Activated CD4-positive, alpha-beta memory T cell treated with anti-CD3 and anti-CD28 coated beads, Interleukin-2, amount 10 ng/mL, durations not matched to agents 7 days and 5 days (primary cell): ENCODE measurements around the gene KLK8. TPM values are rescaled to one million over a fixed set of nuclear protein-coding genes. Genes with fewer than 3 reads are reported as not detected.

Source experiments
- CTCF ChIA-PET: fragments of 350-600 bp; sonication (Branson Sonifier 250); formaldehyde crosslinking; loops from one replicate; lab custom pipeline; 2021; ENCODE audit warnings: antibody characterized with exemption, inconsistent platforms; lab: Charles Lee
- POLR2A ChIA-PET: fragments of 350-600 bp; sonication (Branson Sonifier 250); formaldehyde crosslinking; loops from one replicate; lab custom pipeline; 2021; ENCODE audit warnings: antibody characterized with exemption; lab: Charles Lee
- DNase-seq: peaks from one replicate; pipeline ENCODE4 v3.0.0-alpha.2; 2020
- H3K27ac Mint-ChIP-seq: one replicate; pipeline ENCODE4 v1.8.0; 2021; ENCODE audit warnings: mild to moderate bottlenecking, mixed read lengths
- H3K27me3 Mint-ChIP-seq: one replicate; pipeline ENCODE4 v1.8.0; 2021; ENCODE audit warnings: mixed read lengths
- H3K36me3 Mint-ChIP-seq: one replicate; pipeline ENCODE4 v1.8.0; 2021; ENCODE audit warnings: low read depth, mixed read lengths
- H3K4me1 Mint-ChIP-seq: one replicate; pipeline ENCODE4 v1.8.0; 2021; ENCODE audit warnings: mixed read lengths
- H3K4me3 Mint-ChIP-seq: one replicate; pipeline ENCODE4 v1.8.0; 2021; ENCODE audit warnings: mild to moderate bottlenecking, mixed read lengths
- H3K9me3 Mint-ChIP-seq: one replicate; pipeline ENCODE4 v1.8.0; 2021; ENCODE audit warnings: mixed read lengths
- total RNA-seq, 2 experiments: library from RNA; stranded (reverse); gene quantifications; one replicate each; pipeline ENCODE4 v1.2.3, GENCODE V29; 2021

The KLK8 gene, protein sequence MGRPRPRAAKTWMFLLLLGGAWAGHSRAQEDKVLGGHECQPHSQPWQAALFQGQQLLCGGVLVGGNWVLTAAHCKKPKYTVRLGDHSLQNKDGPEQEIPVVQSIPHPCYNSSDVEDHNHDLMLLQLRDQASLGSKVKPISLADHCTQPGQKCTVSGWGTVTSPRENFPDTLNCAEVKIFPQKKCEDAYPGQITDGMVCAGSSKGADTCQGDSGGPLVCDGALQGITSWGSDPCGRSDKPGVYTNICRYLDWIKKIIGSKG
- total RNA-seq = not detected

DNA sequence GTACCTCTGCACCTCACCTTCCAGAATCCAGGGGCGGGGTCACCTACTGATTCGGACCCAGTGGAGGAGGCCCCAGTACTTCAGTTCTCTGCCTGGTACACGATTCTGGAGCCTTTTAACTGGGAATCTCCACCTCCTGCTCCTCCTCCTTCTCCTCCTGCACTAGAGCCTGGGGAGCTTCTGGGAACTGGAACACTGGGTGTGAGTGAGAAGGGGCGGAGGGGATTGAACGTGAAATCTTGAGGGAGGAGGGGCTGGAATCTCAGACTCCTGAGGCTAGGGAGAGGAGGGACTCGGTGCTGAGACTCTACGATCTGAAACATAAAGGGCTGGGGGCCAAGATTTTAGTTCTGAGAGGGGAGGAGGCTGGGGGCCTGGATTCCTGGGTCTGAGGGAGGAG, at the start of gene KLK8:
Gene KLK8, minus strand, starts transcription at position 90 of the 400 bp plus-strand sequence. CDS start 437 bp downstream, outside the sequence.
- Mint-ChIP-seq H3K27me3 (no peaks in the 10 kb centered on the region), H3K9me3 (no peaks in the 10 kb centered on the region), H3K4me3 (no peak within 1 kb of the TSS), H3K4me1 (no peaks in the 10 kb centered on the region), H3K36me3 (no peaks in the 10 kb centered on the region), H3K27ac (no peak within 1 kb of the TSS)
- ChIA-PET POLR2A (no interaction called here), CTCF (no interaction called here)
- DNase-seq = no peak

DNA sequence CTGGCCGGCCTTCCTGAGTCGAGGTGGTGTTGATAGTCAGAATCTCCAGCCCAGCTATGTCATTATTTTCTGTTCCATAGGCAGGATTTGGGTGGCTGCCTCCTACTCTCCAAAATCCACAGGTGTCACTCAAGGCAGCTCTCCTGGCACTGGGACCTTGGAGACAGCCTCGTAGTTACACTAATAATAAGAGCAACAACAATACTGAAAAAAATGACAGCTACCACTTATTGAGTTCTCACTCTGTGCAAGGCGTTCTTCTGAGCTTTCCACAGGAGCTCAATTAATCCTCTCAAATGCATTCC, 45.6 kb upstream of the KLK8 start:
- H3K4me1 Mint-ChIP-seq = no peaks in the 10 kb centered on the region
- H3K4me3 Mint-ChIP-seq = no peak overlapping the region
- CTCF ChIA-PET = no interaction called here
- no peak for DNase-seq
- H3K27ac Mint-ChIP-seq = no peak overlapping the region
- H3K36me3 Mint-ChIP-seq = no peaks in the 10 kb centered on the region
- POLR2A ChIA-PET = no interaction called here
- H3K27me3 Mint-ChIP-seq = peaks cover 8% of the 10 kb centered on the region
- no peaks in the 10 kb centered on the region for H3K9me3 Mint-ChIP-seq

DNA sequence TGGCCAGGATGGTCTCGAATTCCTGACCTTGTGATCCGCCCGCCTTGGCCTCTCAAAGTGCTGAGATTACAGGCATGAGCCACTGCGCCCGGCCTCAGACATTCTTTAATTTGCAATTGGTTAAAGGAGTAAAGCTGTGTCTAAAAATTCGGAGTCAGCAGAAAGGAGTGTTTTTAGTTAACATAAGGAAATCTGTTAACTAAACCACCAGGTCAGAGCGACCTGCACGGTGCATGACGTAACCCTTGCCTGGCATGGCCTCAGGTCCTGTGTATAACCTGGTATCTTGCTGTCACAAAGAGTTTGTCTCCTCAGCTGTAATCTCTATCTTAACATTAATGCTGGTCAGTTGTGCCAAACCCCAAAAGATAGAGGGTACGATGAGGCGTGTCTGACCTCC, 42.9 kb upstream of the KLK8 start:
- POLR2A ChIA-PET = no interaction called here
- no peaks in the 10 kb centered on the region for H3K9me3 Mint-ChIP-seq
- H3K4me3 Mint-ChIP-seq = no peak overlapping the region
- CTCF ChIA-PET = no interaction called here
- no peak overlapping the region for H3K27ac Mint-ChIP-seq
- no peak for DNase-seq
- H3K4me1 Mint-ChIP-seq = no peaks in the 10 kb centered on the region
- peaks cover 8% of the 10 kb centered on the region for H3K27me3 Mint-ChIP-seq
- H3K36me3 Mint-ChIP-seq = no peaks in the 10 kb centered on the region

DNA sequence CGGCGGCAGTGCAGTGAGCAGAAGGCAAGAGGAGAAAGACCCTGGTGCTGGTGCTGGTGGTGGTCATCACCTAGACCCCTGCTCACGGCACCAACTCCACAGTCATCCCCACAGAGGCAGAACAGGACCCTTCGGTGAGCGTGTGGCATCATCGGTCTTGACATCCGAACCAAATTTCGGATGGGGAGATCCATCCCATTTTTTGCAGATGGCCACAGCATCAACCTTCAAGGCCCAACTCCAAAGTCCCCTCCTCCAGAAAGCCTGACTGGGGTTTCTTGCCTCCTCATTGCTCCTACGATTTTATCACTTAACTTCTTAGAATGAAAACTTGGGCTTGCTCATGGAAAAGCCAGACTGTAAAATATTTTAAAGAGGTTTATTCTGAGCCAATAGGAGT, 42.1 kb upstream of the KLK8 start:
- CTCF ChIA-PET = no interaction called here
- no peaks in the 10 kb centered on the region for H3K4me1 Mint-ChIP-seq
- H3K9me3 Mint-ChIP-seq = no peaks in the 10 kb centered on the region
- no peak overlapping the region for H3K27ac Mint-ChIP-seq
- no peak for DNase-seq
- POLR2A ChIA-PET = no interaction called here
- no peaks in the 10 kb centered on the region for H3K36me3 Mint-ChIP-seq
- no peak overlapping the region for H3K4me3 Mint-ChIP-seq
- H3K27me3 Mint-ChIP-seq = peaks cover 8% of the 10 kb centered on the region

DNA sequence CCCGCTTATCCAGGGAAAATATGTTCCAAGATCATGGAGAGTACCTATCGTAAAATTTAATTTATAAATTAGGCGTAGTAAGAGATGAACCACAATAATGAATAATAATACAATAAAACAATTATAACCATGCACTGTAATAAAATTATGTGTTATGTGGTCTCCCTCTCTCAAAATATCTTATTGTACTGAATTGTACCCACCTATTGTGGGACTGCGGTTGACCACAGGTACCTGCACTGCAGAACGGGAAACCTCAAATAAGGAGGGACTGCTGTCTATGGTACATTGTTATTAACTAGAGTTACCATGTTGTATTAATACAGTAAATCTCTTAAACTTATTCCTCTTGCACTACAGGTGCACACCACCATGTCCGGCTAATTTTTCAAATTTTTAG, 38.7 kb upstream of the KLK8 start:
- no peaks in the 10 kb centered on the region for H3K36me3 Mint-ChIP-seq
- H3K4me1 Mint-ChIP-seq = no peaks in the 10 kb centered on the region
- DNase-seq = no peak
- ChIA-PET POLR2A (no interaction called here), CTCF (no interaction called here)
- H3K9me3 Mint-ChIP-seq = no peaks in the 10 kb centered on the region
- no peak overlapping the region for H3K4me3 Mint-ChIP-seq
- H3K27ac Mint-ChIP-seq = no peak overlapping the region
- peaks cover 2% of the 10 kb centered on the region for H3K27me3 Mint-ChIP-seq

DNA sequence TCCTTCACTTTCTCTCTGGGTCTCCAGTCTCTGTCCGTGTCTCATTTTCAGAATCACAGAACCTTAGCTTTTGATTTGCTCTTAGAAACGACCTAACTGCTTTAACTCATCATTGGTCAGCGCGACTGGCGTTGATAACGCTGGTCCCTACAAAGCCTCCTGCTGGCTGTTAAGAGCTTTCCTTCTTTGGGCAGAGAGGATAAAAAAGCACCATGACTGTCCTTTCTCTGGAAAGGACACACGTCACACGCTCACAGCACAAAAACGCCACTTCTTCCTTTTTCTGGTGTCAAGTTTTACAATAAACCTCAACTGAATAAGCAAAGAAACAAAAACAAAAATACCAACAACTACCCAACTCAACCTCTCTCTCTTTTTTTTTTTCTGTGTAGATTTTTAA, 35.1 kb upstream of the KLK8 start:
- CTCF ChIA-PET = interaction anchor here (0.7 kb wide), 1 partner anchor 33 kb away, joined by 3 read pairs; no protein-coding TSS in a partner anchor
- H3K9me3 Mint-ChIP-seq = no peaks in the 10 kb centered on the region
- DNase-seq = no peak

DNA sequence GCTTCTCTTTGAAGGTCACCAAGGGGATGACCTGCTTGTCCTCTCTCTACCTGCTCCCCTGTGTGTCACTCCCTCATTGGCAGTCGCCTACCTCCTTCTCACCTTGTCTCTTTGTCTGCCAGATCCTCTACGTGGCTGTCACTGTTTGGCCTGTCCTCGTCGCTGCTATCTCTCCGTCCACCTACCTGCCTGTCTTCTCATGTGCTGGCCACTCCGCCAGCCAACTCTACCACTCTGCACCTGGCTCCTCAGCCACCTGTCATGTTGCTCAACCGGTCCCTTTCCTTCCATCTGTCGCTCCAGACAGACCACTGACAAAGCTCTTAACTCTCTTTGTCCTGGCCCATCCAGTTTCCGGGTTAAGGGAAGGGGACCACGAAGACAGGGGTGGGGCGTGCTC, 33.3 kb upstream of the KLK8 start, which contains the start of gene KLK12:
Gene KLK12, minus strand, starts transcription at position 299 of the 400 bp plus-strand sequence. CDS start 381 bp downstream, outside the sequence.
- Mint-ChIP-seq H3K27ac (no peak within 1 kb of the TSS), H3K27me3 (peaks cover 6% of the 10 kb centered on the region), H3K9me3 (no peaks in the 10 kb centered on the region), H3K4me3 (no peak within 1 kb of the TSS), H3K4me1 (no peaks in the 10 kb centered on the region), H3K36me3 (no peaks in the 10 kb centered on the region)
- DNase-seq = no peak
- CTCF ChIA-PET = no interaction called here
- POLR2A ChIA-PET = no interaction called here

More for the DNA sequence above, 35.1 kb upstream of the KLK8 start:
- peaks cover 6% of the 10 kb centered on the region for H3K27me3 Mint-ChIP-seq
- no peaks in the 10 kb centered on the region for H3K36me3 Mint-ChIP-seq
- POLR2A ChIA-PET = no interaction called here
- H3K27ac Mint-ChIP-seq = no peak overlapping the region
- H3K4me3 Mint-ChIP-seq = no peak overlapping the region
- no peaks in the 10 kb centered on the region for H3K4me1 Mint-ChIP-seq

DNA sequence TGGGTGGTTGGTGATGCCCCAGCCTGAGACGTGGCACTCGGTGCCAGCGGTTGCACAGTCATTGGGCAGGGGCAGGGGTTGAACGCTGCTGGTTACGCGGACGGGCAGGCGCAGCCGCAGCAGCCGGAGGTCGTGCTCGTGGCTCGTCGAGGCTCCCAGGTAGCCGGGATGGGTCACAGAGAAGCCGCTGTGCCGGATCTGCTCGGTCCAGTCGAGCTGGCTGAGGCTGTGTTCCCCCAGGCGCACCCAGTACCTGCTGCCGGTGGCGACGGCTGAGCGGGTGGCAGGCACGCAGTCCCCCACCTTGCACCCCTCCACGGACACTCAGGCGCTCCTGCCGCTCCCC, 30.4 kb upstream of the KLK8 start:
- Mint-ChIP-seq H3K4me1 (no peaks in the 10 kb centered on the region), H3K27ac (no peak overlapping the region), H3K9me3 (no peaks in the 10 kb centered on the region), H3K27me3 (peaks cover 9% of the 10 kb centered on the region), H3K4me3 (no peak overlapping the region), H3K36me3 (no peaks in the 10 kb centered on the region)
- ChIA-PET POLR2A (no interaction called here), CTCF (no interaction called here)
- no peak for DNase-seq

DNA sequence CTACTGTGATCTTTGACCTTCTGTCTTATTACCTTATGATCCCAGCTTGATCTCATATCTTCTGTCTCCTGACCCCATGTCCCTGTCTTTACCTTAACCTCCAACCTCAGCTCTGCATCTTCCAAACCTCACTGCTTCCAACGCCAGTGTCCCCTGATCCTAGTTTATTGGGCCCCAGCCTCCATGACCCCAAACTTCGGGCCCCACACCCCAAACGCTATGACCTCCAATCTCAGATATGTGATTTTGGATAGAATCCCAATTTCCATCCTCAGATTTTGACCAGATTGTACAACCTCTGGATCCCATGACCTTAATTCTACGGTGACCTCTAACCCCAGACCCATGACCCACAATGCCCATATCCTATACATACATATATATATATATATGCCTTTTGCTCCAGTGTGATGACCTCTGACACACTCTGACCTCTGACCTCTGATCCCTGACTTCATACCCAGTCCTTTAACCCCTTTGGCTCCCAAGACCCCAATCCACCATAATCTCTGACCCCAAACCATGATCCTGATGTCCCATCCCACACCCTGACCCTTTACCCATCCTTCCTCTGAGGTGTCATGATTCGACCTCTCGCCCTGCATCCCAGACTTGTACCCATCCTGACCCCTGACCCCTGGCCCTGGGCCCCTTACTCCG, 29.9 kb upstream of the KLK8 start:
- Mint-ChIP-seq H3K9me3 (no peaks in the 10 kb centered on the region), H3K27me3 (peaks cover 12% of the 10 kb centered on the region), H3K4me1 (no peaks in the 10 kb centered on the region), H3K4me3 (no peak overlapping the region), H3K36me3 (no peaks in the 10 kb centered on the region), H3K27ac (no peak overlapping the region)
- ChIA-PET POLR2A (no interaction called here), CTCF (no interaction called here)
- DNase-seq = no peak

DNA sequence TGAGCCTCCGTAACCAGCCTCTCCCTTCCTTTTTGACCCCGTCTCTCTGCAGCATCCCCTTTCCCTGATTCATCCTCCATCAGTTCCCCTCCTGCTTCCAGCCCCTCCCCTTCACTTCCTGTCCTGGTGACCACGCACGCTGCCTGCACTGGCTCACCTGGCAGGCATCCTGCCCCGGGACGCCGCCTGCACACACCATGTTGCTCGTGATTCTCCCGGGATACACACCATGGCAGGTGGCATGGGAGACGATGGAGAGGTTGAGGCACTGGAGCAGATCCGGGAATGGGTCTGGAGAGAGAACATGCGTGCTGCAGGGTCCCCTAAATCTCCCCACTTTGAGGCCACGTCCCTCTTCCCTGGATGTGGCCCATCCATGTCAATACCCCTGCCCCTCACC, 29.2 kb upstream of the KLK8 start:
- DNase-seq = no peak
- Mint-ChIP-seq H3K27ac (no peak overlapping the region), H3K36me3 (no peaks in the 10 kb centered on the region), H3K4me3 (no peak overlapping the region), H3K4me1 (no peaks in the 10 kb centered on the region), H3K27me3 (peaks cover 12% of the 10 kb centered on the region), H3K9me3 (no peaks in the 10 kb centered on the region)
- ChIA-PET CTCF (no interaction called here), POLR2A (no interaction called here)

DNA sequence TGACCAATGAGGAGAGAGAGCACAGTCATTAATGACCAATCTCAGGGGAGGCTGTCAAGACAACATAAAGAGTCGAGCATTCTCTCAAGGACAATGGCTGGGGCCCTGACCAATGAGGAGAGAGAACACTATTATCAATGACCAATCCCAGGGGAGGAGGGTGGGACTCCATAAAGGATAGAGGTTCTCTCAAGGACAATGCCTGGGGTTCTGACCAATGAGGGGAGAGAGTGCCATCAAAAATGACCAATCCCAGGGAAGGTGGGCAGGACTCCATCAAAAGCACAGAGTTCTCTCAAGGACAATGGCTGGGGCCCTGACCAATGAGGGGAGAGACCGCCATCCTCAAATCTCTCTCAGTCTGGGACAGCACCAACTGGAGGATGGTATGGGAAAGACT, 28.3 kb upstream of the KLK8 start:
- H3K4me1 Mint-ChIP-seq = no peaks in the 10 kb centered on the region
- H3K27ac Mint-ChIP-seq = no peak overlapping the region
- no peak for DNase-seq
- H3K9me3 Mint-ChIP-seq = no peaks in the 10 kb centered on the region
- H3K27me3 Mint-ChIP-seq = peaks cover 8% of the 10 kb centered on the region
- CTCF ChIA-PET = no interaction called here
- POLR2A ChIA-PET = no interaction called here
- no peak overlapping the region for H3K4me3 Mint-ChIP-seq
- H3K36me3 Mint-ChIP-seq = no peaks in the 10 kb centered on the region

DNA sequence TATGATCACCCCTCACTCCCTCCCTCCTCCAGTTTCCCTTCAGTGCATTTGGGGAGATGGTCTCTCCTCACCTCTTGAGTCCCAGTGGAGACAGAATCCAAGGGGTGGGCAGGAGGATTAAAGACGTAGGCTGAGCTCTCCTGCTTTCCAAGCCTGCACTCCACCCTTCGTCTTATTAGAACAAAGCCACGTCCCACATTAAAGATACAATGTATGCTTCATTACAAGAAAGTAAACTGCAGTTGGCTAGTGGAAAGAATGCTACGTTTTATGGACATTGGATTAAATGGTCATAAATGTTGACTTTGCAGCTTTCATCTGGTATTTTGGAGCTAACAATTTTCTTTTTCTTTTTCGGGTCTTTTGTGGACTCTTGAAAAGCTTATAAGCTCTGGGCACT, 26.5 kb upstream of the KLK8 start:
- ChIA-PET CTCF (no interaction called here), POLR2A (no interaction called here)
- no peak overlapping the region for H3K4me3 Mint-ChIP-seq
- peaks cover 8% of the 10 kb centered on the region for H3K27me3 Mint-ChIP-seq
- no peak overlapping the region for H3K27ac Mint-ChIP-seq
- no peak for DNase-seq
- no peaks in the 10 kb centered on the region for H3K9me3 Mint-ChIP-seq
- H3K4me1 Mint-ChIP-seq = no peaks in the 10 kb centered on the region
- no peaks in the 10 kb centered on the region for H3K36me3 Mint-ChIP-seq

DNA sequence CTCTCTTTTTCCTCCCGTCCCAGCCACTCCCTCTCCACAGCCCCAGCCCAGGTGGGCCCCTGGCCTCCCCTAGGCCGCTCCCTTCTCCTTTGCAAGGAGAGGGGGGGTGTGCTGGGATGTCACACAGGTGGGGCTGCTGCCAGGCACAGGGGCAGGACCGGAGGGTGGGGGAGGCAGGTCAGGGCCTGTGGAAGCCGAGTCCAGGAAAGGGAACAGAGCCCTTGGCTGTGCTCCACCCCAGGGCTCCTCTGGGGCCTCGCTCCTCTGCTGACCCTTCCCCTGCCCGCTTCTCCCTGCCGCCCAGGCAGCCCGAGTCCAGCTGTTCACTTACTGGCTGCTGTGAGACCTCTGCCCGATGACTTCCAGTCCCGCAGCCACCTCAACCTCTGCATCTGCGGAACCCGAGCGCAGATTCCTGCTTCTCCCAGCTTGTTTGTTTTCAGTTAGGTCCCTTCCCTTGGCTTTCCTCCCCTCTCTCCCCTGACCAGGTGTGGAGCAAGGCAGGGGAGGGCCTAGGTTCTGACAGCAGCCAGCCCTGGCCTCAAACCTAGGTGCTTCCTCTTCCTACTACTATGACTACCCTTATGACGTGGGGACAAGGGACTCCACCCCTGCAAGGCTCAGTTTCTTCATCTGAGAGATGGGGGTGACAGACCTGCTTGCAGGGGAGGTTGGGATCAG, 25.9 kb upstream of the KLK8 start:
- H3K4me1 Mint-ChIP-seq = no peaks in the 10 kb centered on the region
- no peaks in the 10 kb centered on the region for H3K36me3 Mint-ChIP-seq
- ChIA-PET CTCF (no interaction called here), POLR2A (no interaction called here)
- DNase-seq = no peak
- peaks cover 11% of the 10 kb centered on the region for H3K27me3 Mint-ChIP-seq
- H3K27ac Mint-ChIP-seq = no peak overlapping the region
- no peaks in the 10 kb centered on the region for H3K9me3 Mint-ChIP-seq
- no peak overlapping the region for H3K4me3 Mint-ChIP-seq

DNA sequence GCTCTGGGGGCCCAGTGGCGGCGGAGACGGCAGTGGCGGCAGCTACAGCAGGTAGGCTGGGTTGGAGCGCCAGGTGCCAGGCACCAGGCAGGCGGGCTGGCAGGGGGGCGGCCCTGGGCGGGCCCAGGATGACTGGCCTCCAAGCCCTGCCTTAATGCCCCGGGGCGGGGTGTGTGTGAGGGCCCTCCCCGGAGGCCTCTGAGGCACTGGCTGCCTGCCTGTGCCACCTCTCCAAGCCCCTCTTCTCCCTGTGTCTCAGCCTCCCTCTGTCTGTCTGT, 25.1 kb upstream of the KLK8 start, which contains the start of gene KLK11:
Gene KLK11, minus strand, starts transcription at position 63 of the 278 bp plus-strand sequence. CDS start 985 bp downstream, outside the sequence.
- no peaks in the 10 kb centered on the region for H3K4me1 Mint-ChIP-seq

More for the DNA sequence above, 25.1 kb upstream of the KLK8 start, which contains the start of gene KLK11:
- ChIA-PET CTCF (no interaction called here), POLR2A (no interaction called here)
- H3K27me3 Mint-ChIP-seq = peaks cover 11% of the 10 kb centered on the region
- DNase-seq = no peak
- no peak within 1 kb of the TSS for H3K27ac Mint-ChIP-seq
- H3K36me3 Mint-ChIP-seq = no peaks in the 10 kb centered on the region
- no peaks in the 10 kb centered on the region for H3K9me3 Mint-ChIP-seq
- no peak within 1 kb of the TSS for H3K4me3 Mint-ChIP-seq
